Brain microvascular endothelial cell (primary cell): ENCODE results near the gene SLC5A6.

Source experiments
- DNase-seq: peaks from one replicate; pipeline ENCODE4 v3.0.0-alpha.2; 2020
- H3K27ac ChIP-seq: fragments of 250-450 bp; sonication (Bioruptor Pico); 2 replicates; pipeline ENCODE4 v1.5.1; 2020; ENCODE audit warnings: mild to moderate bottlenecking, moderate library complexity
- H3K27me3 ChIP-seq: fragments of 250-450 bp; sonication (Bioruptor Pico); replicated peaks from 2 replicates; pipeline ENCODE4 v1.5.1; 2020; ENCODE audit warnings: mild to moderate bottlenecking
- H3K36me3 ChIP-seq: fragments of 250-450 bp; sonication (Bioruptor Pico); replicated peaks from 2 replicates; pipeline ENCODE4 v1.5.1; 2020; ENCODE audit warnings: mild to moderate bottlenecking
- H3K4me3 ChIP-seq: 2 replicates; pipeline ENCODE4 v1.5.1; 2011; ENCODE audit warnings: low read depth, mild to moderate bottlenecking, control low read depth, low read length, moderate library complexity
- CTCF ChIP-seq: IDR thresholded peaks from 2 replicates; pipeline ENCODE4 v1.5.1; 2011; ENCODE audit warnings: low read depth, mild to moderate bottlenecking, moderate library complexity, low read length, control low read depth, inconsistent platforms; ENCODE audit errors: missing control alignments
- in situ Hi-C: cut with HindIII; loops from 2 replicates; pipeline ENCODE4 v1.10.0; 2017; ENCODE audit warnings: low sequenced_read_pairs, low pct_ligation_motif_present

The SLC5A6 gene

GRCh38 chr2:27160191-27160590, 51.9 kb downstream of the SLC5A6 start:
- no peak for TF ChIP-seq CTCF
- Histone ChIP-seq H3K4me3 (no peak overlapping the region), H3K27ac (no peak overlapping the region), H3K27me3 (no peaks in the 10 kb centered on the region), H3K36me3 (no peaks in the 10 kb centered on the region)
- no peak for DNase-seq
- in situ Hi-C loops, result no loop called here

GRCh38 chr2:27159271-27159670, 52.8 kb downstream of the SLC5A6 start:
- no peaks in the 10 kb centered on the region for H3K36me3 ChIP-seq
- no peak for DNase-seq
- in situ Hi-C loops, result no loop called here
- no peak overlapping the region for H3K4me3 ChIP-seq
- no peak for TF ChIP-seq CTCF
- H3K27ac ChIP-seq, result no peak overlapping the region
- H3K27me3 ChIP-seq, result no peaks in the 10 kb centered on the region

GRCh38 chr2:27158468-27158867, 53.6 kb downstream of the SLC5A6 start:
- Histone ChIP-seq H3K4me3 (no peak overlapping the region), H3K27me3 (peaks cover 3% of the 10 kb centered on the region), H3K36me3 (no peaks in the 10 kb centered on the region), H3K27ac (no peak overlapping the region)
- TF ChIP-seq CTCF, result no peak
- in situ Hi-C loops, result no loop called here
- no peak for DNase-seq

GRCh38 chr2:27155069-27155520, 57.0 kb downstream of the SLC5A6 start:
- H3K27ac ChIP-seq, result no peak overlapping the region
- peaks cover 3% of the 10 kb centered on the region for H3K27me3 ChIP-seq
- in situ Hi-C loops, result no loop called here
- TF ChIP-seq CTCF, result no peak
- DNase-seq, result no peak
- no peak overlapping the region for H3K4me3 ChIP-seq
- no peaks in the 10 kb centered on the region for H3K36me3 ChIP-seq

- Histone ChIP-seq H3K36me3 (no peaks in the 10 kb centered on the region), H3K27ac (no peak overlapping the region), H3K27me3 (peaks cover 5% of the 10 kb centered on the region), H3K4me3 (no peak overlapping the region)
- no peak for DNase-seq
- in situ Hi-C loops, result no loop called here
- TF ChIP-seq CTCF, result no peak
Measured at GRCh38 chr2:27154488-27154887, 57.6 kb downstream of the SLC5A6 start.

GRCh38 chr2:27152796-27153464, 59.1 kb downstream of the SLC5A6 start:
- Histone ChIP-seq H3K4me3 (no peak overlapping the region), H3K36me3 (no peaks in the 10 kb centered on the region), H3K27me3 (peaks cover 5% of the 10 kb centered on the region), H3K27ac (no peak overlapping the region)
- in situ Hi-C loops, result no loop called here
- no peak for TF ChIP-seq CTCF
- DNase-seq, result peak; percentile 59
